ENCODE measurements around the gene ZNF594. TPM values are rescaled to one million over a fixed set of nuclear protein-coding genes. Genes with fewer than 3 reads are reported as not detected.

The ZNF594 gene
- total and polyA plus RNA-seq, 2 of the 13 experiments (the other 11 are each of a cell fraction or from before 2014, with no cell fraction given), result 2.9 to 9.6 TPM

GRCh38 chr17:5191541-5192417 lies at the start of gene ZNF594 (continued):
- no peak for TF ChIP-seq ZNF318 (CRISPR knock-in tag; IDR thresholded peaks at IDR 0.05)
- TF ChIP-seq ZNF768 (CRISPR knock-in tag; IDR thresholded peaks at IDR 0.05), result peak; percentile 43; the same call in 1 of the 2 replicates
- TF ChIP-seq SIX4 (CRISPR knock-in tag; IDR thresholded peaks at IDR 0.05), result peak; percentile 74
- no peak for TF ChIP-seq CBX1 (IDR thresholded peaks at IDR 0.05; ENCODE audit: low read depth)
- no peak for TF ChIP-seq TEF (CRISPR knock-in tag; IDR thresholded peaks at IDR 0.05)
- no peak for TF ChIP-seq NPAS2 (CRISPR knock-in tag; IDR thresholded peaks at IDR 0.05; ENCODE audit: borderline replicate concordance)
- no peak for TF ChIP-seq ZBTB7B (CRISPR knock-in tag; IDR thresholded peaks at IDR 0.05)
- TF ChIP-seq ZNF577 (CRISPR knock-in tag; IDR thresholded peaks at IDR 0.05; ENCODE audit: borderline replicate concordance, low read depth), result no peak
- peak; percentile 10; the same call in 1 of the 2 replicates for TF ChIP-seq CBFB (CRISPR knock-in tag; IDR thresholded peaks at IDR 0.05)
- TF ChIP-seq ZZZ3 (CRISPR knock-in tag; IDR thresholded peaks at IDR 0.05; ENCODE audit: borderline replicate concordance), result no peak; the same call in 1 of the 2 replicates
- no peak for TF ChIP-seq PRDM10 (CRISPR knock-in tag; IDR thresholded peaks at IDR 0.05; ENCODE audit: low read depth)
- peak; percentile 65; the same call in 1 of the 2 replicates for TF ChIP-seq ERF (CRISPR knock-in tag; IDR thresholded peaks at IDR 0.05)
- TF ChIP-seq ZNF589 (CRISPR knock-in tag; conservative IDR thresholded peaks at IDR 0.05), result 0 out of 2 replicates have a peak, but pooled peaks have one; percentile 46
- no peak for TF ChIP-seq ZMAT5 (CRISPR knock-in tag; IDR thresholded peaks at IDR 0.05; ENCODE audit: borderline replicate concordance, low read depth)
- TF ChIP-seq KLF12 (CRISPR knock-in tag; IDR thresholded peaks at IDR 0.05; ENCODE audit: borderline replicate concordance), result peak; percentile 49; the same call in 1 of the 2 replicates
- TF ChIP-seq ZNF24 (IDR thresholded peaks at IDR 0.05), result no peak
